ENCODE measurements around the gene INPP5D.
"Not testable (repeated sequence)": the region's sequence is repeated elsewhere in the genome, so short reads cannot be mapped to it uniquely, and the experiment has no call there.

INPP5D gene

DNA sequence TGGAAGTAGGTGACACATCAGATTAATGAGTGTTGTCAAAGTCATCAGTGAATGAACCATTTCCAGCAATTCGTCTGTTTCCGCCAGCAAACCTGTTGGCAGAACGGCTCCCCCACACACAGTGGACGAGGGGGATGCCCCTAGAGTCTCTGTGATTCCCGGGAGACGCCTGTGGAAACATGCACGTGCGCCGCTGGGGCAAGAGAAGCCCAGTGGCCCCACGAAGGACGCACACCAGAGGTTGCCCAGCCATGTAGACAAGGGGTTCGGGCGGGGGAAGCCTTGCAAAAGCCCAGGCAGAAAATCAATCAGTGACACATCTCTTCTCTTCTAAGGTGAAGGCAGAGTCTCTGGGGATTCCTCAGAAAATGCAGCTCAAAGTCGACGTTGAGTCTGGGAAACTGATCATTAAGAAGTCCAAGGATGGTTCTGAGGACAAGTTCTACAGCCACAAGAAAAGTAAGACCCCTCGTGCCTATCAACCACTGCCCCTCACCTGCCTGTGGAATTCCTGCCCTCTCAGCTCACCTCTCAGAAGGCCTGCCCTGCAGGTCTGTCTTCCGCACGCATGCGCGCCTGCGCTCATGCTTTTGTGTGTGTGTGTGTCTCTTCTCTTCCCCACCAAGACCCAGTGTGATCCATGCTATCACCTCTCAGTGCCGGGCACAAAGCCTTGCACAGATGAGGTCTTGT, 87.1 kb downstream of the INPP5D start:
- no peak for DNase-seq

DNA sequence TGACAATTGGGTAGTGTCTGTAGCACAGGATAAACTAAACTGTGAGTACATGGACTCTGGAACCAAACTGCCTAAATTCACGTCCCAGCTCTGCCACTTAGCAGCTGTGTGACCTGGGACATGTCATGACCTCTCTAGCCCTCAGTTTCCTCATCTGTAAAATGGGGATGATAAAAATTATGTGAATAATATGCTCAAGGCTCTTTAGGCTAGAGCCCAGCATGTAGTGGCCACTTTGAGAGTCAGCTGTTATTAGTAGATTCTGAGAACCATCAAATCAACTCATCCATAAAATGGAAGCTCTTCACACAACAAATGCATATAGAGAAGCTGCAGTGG, 87.7 kb downstream of the INPP5D start:
- DNase-seq, result no peak

DNA sequence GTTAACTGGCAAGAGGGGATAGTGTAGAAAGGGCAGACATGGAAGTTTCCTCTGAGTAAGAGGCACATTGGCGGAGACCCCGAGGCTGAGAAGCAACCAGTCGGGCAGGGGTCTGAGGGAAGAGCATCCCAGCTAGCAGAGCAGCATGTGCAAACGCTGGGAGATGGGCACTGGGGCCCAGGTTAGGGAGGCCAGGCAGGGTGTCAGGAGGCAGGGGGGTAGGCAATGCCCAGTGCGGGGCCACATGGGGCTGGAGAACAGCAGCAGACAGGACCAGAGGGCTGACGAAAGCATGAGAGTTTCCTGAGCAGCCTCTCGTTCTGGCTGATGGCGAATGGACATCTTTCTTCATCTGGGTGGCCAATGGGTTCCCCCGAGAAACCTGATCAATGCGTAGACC, 88.2 kb downstream of the INPP5D start:
- no peak for DNase-seq

DNA sequence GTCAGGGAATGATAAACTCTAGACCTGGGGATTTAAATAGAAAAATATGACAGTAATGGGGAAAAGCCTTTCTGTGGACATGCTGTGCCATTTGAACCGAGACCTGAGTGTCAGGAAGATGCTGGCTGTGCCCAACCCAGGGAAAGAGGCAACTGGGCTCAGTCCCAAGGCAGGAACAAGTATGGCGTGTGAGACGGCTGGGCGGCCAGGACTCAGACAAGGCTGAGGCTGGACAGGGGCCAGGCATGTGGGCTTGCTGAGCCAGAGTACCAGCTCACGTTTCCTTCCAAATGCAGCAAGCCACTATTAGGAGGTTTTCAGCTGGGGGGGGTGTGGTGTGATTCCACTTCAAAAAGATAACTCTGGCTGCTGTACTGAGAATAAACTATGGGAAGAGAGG, 92.4 kb downstream of the INPP5D start:
- no peak for DNase-seq

DNA sequence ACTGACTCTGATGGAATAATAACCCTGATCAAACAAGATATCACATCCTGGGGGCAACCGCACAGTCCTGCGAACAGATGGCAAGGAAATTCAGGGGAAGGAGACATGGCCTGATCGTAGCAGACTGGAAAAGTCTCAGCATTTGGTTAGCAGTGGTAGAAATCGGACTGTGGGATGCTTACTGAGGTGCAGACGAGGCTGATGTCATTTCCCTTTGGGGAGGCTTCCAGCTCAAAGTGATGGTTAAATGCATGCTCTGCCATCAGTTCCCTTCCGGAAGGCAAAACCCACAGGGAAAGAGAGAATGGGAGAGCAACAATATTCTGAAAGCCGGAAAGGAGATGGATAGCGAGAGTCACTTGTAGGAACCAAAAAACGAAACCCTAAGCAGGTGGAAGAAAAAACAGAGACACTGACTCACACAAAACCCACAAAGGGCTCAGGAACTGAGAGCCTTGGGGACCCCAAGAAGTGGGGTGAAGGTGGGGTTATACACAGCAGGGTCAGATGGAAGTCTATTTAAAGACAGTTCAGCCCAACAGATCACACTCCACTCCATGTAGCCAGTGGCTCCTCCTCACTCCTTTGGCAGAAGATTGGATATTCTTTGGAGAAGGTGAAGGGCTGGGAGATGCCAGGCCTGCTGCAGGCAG, 93.1 kb downstream of the INPP5D start:
- DNase-seq, result no peak

DNA sequence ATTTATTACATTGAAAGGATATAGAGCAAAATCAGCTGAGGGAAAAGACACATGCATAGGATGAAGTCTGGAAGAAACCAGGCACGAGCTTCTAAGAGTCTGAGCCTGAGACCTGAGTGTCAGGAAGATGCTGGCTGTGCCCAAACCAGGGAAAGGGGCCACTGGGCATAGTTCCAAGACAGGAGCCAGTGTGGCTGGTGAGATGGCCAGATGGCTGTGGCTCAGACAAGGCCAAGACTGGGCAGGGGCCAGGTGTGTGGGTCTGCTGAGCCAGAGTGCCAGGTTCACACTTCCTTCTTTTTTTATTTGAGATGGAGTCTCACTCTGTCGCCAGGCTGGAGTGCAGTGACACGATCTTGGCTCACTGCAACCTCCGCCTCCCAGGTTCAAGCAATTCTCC, 95.9 kb downstream of the INPP5D start:
- no peak for DNase-seq

DNA sequence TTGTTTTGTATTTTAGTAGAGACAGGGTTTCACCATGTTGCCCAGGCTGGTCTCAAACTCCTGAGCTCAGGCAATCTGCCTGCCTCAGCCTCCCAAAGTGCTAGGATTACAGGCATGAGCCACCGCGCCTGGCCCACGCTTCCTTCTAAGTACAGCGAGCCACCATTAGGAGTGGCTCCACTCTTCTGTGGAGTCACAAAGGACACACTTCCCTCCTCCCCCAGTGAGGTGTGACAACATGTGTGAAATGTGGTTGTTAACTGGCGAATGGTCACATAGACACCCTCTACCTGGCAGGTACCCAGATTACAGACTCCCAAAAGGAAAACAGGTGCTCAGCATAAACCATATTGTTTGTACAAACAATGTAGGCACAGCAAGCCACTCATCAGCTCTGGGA, 96.3 kb downstream of the INPP5D start:
- DNase-seq, result not testable (repeated sequence)

DNA sequence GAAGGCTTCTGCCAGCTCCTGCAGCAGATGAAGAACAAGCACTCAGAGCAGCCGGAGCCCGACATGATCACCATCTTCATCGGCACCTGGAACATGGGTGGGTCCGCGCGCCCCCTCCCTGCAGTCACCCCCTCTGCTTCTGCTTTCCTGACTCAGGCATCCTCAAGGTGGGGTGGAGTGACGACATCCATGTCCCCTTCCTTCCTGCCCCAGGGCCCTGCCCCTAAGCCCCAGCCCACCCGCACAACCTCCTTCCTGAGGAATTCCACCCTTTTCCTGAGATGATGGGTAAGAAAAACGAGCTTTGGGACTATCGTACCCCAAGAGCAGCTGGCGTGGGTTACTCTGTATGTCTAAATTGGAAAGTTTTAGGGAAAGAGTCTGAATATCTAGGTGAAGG, 101.6 kb downstream of the INPP5D start:
- no peak for DNase-seq

DNA sequence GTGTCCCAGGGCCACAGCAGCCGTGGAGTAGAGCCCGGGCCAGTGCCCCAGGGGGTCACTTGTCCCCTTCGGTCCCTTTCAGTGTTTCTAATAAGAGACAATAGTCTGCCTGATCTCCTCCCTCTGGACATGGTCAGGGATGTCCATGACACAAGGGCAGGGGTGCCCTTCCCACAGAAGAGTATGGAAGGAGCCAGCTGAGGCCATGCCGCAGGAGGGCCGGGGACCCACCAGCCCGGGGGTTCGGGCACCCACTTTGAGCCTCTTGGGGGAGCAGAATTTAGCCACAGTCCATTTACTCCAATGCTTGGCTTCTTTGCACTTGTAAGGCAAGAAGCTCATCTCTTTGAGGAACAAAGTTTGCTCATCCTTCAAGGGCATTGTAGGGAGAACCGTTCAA, 102.6 kb downstream of the INPP5D start:
- DNase-seq, result no peak

DNA sequence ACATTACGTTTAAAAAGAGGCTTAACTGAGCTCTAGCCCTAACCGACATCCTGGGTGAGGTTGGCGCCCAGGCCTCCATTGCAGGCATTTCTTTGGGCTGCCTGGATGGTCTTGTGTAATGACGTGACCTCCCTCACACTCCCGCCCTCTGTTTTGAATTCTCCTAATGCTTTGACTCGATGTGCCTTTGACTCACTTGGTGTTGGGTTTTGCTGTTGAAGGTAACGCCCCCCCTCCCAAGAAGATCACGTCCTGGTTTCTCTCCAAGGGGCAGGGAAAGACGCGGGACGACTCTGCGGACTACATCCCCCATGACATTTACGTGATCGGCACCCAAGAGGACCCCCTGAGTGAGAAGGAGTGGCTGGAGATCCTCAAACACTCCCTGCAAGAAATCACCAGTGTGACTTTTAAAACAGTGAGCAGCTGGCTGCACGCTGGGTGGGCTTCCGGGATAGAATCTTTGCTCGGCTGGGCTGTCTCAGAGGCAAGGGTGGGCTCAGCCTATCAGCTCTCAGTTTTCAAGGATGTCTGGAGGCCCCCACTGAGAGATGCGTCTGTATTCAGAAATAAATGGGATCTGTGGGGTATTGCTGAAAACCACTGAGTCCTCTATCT, 103.5 kb downstream of the INPP5D start:
- DNase-seq, result no peak

DNA sequence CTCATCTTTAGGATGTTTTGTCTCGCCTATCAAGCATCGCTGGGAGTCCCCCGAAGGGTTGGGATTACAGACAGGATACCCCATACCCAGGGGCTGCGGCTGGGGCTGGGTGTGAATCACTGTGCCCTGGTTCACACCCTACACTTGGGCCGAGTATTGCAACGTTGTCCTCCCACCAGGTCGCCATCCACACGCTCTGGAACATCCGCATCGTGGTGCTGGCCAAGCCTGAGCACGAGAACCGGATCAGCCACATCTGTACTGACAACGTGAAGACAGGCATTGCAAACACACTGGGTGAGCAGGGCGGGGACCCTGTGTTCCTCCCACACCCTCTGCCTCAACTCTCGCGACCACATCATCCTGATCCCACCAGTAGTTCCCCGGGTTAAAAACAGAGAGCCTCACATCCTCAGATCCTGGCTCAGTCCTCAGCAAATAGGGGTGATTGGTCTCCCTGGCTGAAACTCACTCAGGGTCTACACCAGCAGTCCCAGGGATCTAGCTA, 104.0 kb downstream of the INPP5D start:
- peak; percentile 10 to 63 for DNase-seq

DNA sequence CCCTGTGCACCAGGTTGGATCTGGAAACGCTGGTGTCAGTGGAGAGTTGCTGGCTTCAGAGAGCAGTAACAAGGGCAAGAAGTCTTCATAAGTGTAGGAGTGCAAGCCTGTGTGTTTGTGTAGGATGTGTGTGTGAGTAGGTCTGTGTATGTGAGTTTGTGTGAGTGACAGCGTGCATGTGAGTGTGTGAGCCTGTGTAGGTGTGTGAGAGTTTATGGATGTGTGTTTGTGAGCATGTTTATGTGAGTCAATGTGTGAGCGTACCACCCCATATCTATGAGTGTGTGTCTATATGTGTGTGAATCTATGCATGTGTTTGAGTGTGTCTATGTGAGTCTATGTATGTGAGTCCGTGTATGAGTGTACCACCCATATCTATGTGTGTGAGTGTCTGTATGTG, 104.8 kb downstream of the INPP5D start:
- DNase-seq, result no peak

DNA sequence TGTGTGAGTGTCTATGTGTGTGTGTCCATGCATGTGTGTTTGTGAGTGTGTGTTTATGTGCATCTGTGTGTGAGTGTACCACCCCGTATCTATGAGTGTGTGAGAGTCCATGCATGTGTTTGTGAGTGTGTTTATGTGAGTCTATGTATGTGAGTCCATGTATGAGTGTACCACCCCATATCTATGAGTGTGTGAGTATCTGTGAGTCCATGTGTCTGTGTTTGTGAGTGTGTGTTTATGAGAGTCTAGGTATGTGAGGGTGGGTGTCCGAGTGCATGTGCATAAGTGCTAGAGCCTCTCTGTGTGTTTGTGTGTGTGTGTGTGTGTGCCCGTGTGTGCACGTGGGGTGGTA, 105.4 kb downstream of the INPP5D start:
- DNase-seq, result no peak

DNA sequence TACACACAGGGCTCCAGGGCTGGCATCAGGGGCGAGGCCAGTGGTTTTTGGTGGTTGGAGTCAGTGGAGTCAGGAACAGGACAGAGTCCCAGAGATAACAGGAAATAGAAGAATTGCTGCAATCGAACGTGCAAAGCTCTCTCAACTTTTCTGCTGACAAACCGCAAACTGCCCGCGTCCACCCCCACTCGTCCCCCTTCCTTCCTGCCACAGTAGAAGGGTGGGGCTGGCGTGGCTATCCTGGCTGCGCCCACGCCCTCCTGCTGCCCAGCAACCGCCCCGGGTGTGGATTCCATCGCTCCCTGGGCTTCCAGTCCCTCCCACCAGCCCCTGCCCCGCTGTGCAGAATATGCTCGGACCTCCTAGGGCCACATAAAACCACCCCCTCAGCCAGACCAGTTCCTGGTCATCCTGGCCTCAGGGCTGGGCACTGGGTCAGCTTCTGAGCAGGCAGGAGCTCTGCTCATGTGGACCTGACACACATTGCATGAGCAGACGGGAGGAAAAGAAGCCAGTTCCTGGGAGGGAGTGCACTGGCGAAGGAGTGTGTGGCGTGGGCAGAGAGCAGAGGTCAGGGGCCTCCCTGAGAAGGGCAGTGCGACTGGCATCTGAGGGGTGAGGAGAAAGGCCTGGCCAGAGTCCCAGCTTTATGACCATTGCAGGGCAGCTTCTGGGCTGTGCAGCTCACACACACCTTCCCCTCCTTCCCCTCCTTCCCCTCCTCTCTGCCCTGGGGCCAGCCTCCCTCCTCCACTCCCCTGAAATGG, 105.9 kb downstream of the INPP5D start:
- peak; percentile 92 to 93 for DNase-seq

DNA sequence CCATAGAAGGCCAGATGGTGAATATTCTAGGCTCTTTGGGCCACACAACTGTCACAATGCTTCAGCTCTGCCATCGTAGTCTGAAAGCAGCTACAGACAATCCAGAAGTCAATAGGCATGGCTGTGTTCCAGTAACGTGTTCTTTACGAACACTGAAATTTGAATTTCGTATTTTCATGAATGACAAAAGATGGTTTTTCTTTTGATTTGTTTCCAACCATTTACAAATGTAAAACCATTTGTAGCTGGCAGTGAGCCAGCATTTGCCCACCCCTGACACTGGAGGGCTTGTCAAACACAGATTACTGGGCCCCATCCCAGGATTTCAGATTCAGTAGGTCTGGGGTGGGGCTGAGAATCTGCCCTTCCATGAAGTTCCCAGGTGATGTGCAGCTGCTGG, 108.3 kb downstream of the INPP5D start:
- no peak for DNase-seq

DNA sequence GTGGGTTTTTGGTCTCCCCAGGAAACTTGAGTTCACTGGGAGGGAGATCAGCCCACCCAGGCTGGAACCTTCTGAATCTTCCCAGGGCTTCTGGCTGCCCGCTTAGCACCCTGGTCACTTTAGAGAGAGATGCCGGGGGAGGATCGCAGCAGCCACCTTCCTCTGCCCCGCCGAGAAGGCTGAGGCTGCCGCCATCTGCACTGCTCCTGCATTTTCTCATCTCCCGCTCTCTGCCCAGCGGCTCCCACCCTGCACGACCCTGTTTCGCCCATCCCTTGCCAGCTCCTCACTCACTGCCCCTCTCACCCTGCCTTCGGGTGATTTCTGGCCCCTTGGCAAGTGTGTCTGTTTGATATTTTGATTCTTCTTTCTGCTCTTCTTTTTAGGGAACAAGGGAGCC, 108.8 kb downstream of the INPP5D start:
- no peak for DNase-seq

DNA sequence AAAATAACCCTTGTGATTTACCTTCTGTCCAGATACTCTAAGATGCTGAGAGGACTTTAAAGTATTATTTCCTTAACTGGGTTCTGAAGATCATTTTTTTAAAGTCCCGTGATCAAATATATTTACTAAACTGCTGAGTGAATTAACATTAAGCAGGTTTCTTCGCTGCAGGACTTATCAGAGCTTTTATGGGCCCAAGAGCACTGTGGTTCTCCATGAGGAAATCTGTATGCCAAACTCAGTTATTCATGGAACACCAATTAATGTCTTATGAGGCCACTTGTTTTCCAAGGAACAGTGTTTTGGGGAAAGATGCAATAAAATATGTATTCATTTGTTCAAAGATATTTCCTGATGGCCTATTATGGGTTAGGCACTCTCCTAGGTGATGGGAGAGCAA, 111.2 kb downstream of the INPP5D start:
- no peak for DNase-seq

DNA sequence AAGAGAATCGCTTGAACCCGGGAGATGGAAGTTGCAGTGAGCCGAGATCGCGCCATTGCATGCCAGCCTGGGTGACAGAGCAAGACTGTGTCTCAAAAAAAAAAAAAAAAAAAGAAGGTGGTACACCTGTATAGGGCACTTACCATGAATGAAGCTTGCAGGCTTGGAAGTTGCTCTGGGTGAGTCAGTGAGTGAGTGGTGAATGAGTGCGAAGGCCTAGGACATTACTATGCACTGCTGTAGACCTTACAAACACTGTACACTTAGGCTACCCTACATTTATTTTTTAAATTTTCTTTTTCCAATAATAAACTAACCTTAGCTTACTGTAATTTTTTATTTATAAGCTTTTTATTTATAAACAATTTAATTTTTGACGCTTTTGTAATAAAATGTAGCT, 113.0 kb downstream of the INPP5D start:
- DNase-seq, result no peak

DNA sequence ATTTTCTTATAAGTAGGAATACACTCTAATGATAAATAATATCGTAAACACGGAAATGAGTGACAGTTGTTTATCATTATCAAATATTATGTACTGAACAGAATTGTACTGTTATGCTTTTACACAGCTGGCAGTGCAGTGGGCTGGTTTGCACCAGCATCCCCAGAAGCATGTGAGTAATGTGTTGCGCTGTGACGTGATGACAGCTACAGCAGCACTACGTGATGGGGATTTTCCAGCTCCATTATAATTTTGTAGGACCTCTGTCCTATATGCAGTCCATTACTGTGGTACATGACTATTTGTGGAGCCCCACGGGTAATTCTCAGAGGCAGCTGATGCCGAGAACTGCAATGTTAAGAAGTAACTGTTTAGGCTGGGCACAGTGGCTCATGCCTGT, 114.0 kb downstream of the INPP5D start:
- no peak for DNase-seq

DNA sequence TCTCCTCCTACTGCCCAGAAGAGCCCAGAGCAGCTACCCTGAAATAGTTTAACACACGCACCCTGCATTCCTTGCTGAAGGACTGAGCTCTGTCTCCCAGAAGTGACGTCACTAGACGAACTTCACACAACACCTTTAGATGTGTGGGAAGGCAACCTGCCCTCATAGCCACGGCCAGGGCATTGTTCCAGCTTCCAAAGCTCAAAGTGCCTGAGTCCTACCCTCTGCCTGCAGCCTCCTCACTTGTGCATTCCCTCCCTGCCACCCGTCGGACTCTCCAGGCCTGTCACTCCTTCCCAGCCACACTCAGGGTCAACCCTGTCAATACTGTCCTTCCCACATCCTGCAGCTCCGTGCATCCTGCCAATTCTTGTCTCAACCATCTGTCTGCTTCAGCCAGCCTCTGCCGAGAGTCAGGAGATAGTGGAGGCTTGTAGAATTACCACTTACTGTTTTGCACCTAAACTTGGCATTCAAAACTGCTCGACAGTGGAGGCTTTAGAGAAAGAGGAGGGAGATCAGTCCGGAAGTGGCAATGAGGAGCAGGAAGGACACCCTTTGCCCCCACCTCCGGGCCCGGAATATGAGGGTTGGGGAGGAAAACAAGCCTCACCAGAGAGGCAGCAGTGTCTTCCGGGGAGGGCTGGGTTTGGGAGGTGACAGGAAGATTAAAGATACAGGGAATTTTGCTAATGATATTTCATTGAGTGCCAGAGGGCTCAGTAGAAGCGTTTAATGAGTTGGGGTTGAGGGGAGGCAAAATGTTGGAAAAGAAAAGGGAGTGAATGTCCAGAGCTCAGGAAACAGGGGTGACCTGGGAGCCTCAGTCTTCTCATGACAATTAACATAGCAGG, 119.1 kb downstream of the INPP5D start:
- no peak for DNase-seq

DNA sequence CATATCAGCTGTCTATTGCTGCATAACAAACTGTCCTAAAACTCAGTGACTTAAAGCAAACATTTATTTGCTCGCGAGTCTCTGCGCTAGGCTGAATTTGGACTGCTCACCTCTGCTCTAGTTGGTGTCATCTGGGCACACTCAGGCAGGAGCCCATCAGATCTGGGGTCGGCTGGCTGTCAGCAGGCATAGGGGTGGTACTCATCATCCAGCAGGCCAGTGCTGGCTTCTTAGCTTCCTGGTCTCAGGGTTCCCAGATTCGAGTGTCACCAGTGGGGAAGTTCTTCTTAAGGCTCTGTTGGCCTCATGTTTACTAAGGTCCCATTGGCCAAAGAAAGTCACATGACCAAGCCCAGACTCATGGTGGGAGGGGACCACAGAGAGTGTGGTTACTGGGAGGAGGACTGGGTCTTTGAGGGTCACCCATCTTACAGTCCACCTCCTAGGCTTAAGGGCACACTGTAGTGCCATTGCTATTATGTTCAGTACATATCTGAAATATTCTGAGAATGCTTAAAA, 119.8 kb downstream of the INPP5D start:
- peak; percentile 30 to 49 for DNase-seq

DNA sequence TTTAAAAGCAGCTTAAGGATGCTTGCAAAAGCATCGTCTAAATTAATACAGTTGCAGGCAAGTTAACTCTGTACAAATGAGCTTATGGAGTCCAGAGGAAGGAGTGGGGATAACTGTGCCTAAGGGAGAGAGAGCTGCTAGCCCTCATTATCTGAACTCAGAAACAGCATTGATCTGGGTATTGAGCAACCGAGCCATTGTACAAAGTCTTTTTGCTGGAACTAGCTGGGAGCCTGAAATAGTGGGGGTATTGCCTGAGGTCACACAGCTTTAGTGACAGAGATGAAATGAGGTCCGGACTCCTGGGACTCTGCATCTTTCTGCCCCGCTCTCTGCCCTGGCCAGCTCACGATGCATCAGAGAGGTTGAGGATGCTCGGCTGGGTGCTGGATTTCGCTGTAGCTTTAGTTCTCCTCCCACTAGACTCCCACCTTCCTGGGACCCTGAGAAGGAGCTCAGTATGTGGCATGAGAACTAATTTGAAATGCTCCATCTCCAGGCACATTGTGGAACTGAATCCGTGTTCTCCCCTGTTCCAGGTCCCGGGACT, 123.8 kb downstream of the INPP5D start:
- DNase-seq, result no peak

Measured in inflammatory macrophage (primary cell).